Fibroblast of skin of left quadriceps (primary cell): ENCODE results near the gene TJP2.

Source experiments
- DNase-seq, 2 experiments: peaks; one replicate each; pipeline ENCODE4 v3.0.0-alpha.2; 2013; ENCODE audit warnings: low read depth in 2 of 2

The TJP2 gene

GRCh38 chr9:69173891-69174615, at the start of gene TJP2:
Gene TJP2, plus strand, starts transcription at chr9:69174277. Its CDS starts 96 bp downstream, at chr9:69174373.
- DNase-seq: no peak

- peak; percentile 75 for DNase-seq
Measured at GRCh38 chr9:69130456-69131441, 43.3 kb upstream of the TJP2 start.

- DNase-seq: peak; percentile 97
Measured at GRCh38 chr9:69131682-69132081, 42.4 kb upstream of the TJP2 start.

- DNase-seq: no peak
Measured at GRCh38 chr9:69132361-69132760, 41.7 kb upstream of the TJP2 start.

- DNase-seq: no peak
Measured at GRCh38 chr9:69134412-69134811, 39.7 kb upstream of the TJP2 start.

GRCh38 chr9:69136185-69136584, 37.9 kb upstream of the TJP2 start:
- DNase-seq: no peak

- no peak for DNase-seq
Measured at GRCh38 chr9:69136779-69137178, 37.3 kb upstream of the TJP2 start.

GRCh38 chr9:69137311-69137710, 36.8 kb upstream of the TJP2 start:
- no peak for DNase-seq

- DNase-seq: no peak
Measured at GRCh38 chr9:69139596-69139995, 34.5 kb upstream of the TJP2 start.

GRCh38 chr9:69140123-69140735, 33.8 kb upstream of the TJP2 start:
- DNase-seq: no peak

- DNase-seq: no peak
Measured at GRCh38 chr9:69141851-69142250, 32.2 kb upstream of the TJP2 start.

GRCh38 chr9:69143291-69143690, 30.8 kb upstream of the TJP2 start:
- DNase-seq: no peak

GRCh38 chr9:69145144-69145715, 28.8 kb upstream of the TJP2 start:
- peak; percentile 97 to 98 for DNase-seq

GRCh38 chr9:69147041-69147834, 26.8 kb upstream of the TJP2 start:
- DNase-seq: no peak

GRCh38 chr9:69149321-69149807, 24.7 kb upstream of the TJP2 start:
- no peak for DNase-seq

GRCh38 chr9:69151506-69151905, 22.6 kb upstream of the TJP2 start:
- DNase-seq: no peak

GRCh38 chr9:69153707-69154521, 20.2 kb upstream of the TJP2 start:
- DNase-seq: no peak

- no peak for DNase-seq
Measured at GRCh38 chr9:69155341-69156030, 18.6 kb upstream of the TJP2 start.

GRCh38 chr9:69157751-69158466, 16.2 kb upstream of the TJP2 start:
- DNase-seq: no peak
